Measurements from ENCODE around the gene RASSF4. TPM values are rescaled to one million over a fixed set of nuclear protein-coding genes. Genes with fewer than 3 reads are reported as not detected.

RASSF4 gene
- total and polyA plus RNA-seq, 9 of the 15 experiments (the other 6 are each of a cell fraction or from before 2014, with no cell fraction given), result 0.01 to 0.62 (median 0.11) TPM; not detected in 3

DNA sequence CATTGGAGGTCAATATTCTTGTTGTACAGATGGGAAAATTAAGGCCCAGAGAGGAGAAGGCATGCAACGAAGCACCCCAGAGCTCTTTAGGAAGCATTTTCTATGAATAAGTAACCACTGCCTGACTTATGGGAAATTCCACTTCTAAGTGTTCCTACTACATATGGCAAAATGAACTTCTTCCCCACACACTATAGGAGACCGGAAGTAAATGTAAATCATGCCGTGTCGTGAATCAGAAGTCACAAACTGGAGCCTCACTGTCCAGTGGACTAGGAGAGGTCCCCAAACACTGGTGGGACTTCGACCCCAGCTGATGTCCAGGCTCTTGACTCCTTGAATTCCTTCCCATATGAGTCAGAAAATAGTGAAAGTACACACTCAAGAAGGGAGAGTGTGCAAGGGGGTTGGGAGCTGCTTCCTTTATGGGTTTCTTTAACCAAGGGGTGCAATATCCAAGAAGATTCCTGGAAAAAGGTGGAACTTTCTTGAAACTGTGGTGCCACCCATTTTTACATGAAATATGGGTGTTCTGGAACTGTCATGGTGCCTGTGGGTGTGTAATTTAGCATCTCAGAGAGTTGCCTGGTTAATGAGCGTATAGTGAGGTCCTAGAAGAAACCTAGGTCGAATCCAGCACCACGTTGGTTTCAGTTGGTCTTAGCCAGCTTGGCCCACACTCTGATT is 6.7 kb downstream of the RASSF4 start (continued):
- TF ChIP-seq ZBTB40 (IDR thresholded peaks at IDR 0.05) (no peak), ZBTB40 (CRISPR knock-in tag; IDR thresholded peaks at IDR 0.05) (no peak), MEIS2 (IDR thresholded peaks at IDR 0.05; ENCODE audit: partially characterized antibody) (peak; percentile 9), ETV1 (tag; conservative IDR thresholded peaks at IDR 0.05; ENCODE audit: low read depth) (peak; percentile 58), ZNF134 (CRISPR knock-in tag; conservative IDR thresholded peaks at IDR 0.05) (no peak)
- TF ChIP-seq, protein P1, sequence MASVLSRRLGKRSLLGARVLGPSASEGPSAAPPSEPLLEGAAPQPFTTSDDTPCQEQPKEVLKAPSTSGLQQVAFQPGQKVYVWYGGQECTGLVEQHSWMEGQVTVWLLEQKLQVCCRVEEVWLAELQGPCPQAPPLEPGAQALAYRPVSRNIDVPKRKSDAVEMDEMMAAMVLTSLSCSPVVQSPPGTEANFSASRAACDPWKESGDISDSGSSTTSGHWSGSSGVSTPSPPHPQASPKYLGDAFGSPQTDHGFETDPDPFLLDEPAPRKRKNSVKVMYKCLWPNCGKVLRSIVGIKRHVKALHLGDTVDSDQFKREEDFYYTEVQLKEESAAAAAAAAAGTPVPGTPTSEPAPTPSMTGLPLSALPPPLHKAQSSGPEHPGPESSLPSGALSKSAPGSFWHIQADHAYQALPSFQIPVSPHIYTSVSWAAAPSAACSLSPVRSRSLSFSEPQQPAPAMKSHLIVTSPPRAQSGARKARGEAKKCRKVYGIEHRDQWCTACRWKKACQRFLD (CRISPR knock-in tag; IDR thresholded peaks at IDR 0.05), result 0 out of 2 replicates have a peak, but pooled peaks have one; percentile 29
